KMS-11 (cell line): ENCODE measurements around the gene SERTAD4.

Experiments used
- H2AFZ ChIP-seq: fragments of 200-600 bp; sonication (generic); 2 replicates; pipeline ENCODE4 v1.6.1; 2016; ENCODE audit warnings: antibody characterized with exemption, mixed run types, low read depth
- H3K27ac ChIP-seq: fragments of 200-600 bp; sonication (generic); 2 replicates; pipeline ENCODE4 v1.6.1; 2016; ENCODE audit warnings: mild to moderate bottlenecking, mixed run types
- H3K27me3 ChIP-seq: fragments of 200-600 bp; sonication (generic); 2 replicates; pipeline ENCODE4 v1.6.1; 2017; ENCODE audit warnings: mild to moderate bottlenecking, low read depth, mixed run types, moderate library complexity; ENCODE audit not compliant: insufficient read depth
- H3K36me3 ChIP-seq: fragments of 200-600 bp; sonication (generic); 2 replicates; pipeline ENCODE4 v1.6.1; 2017; ENCODE audit warnings: mild to moderate bottlenecking, mixed run types; ENCODE audit not compliant: insufficient read depth
- H3K4me1 ChIP-seq: fragments of 200-600 bp; sonication (generic); 2 replicates; pipeline ENCODE4 v1.6.1; 2016; ENCODE audit warnings: mild to moderate bottlenecking, low read depth, mixed run types; ENCODE audit not compliant: poor library complexity, severe bottlenecking
- H3K4me2 ChIP-seq: fragments of 200-600 bp; sonication (generic); 2 replicates; pipeline ENCODE4 v1.7.0; 2016; ENCODE audit warnings: mild to moderate bottlenecking, mixed run types
- H3K4me3 ChIP-seq: fragments of 200-600 bp; sonication (generic); IDR thresholded peaks from 2 replicates; pipeline ENCODE4 v1.6.1; 2017; ENCODE audit warnings: low read depth, low read length, mixed read lengths; ENCODE audit not compliant: insufficient read depth
- H3K79me2 ChIP-seq: fragments of 200-600 bp; sonication (generic); 2 replicates; pipeline ENCODE4 v1.6.1; 2016; ENCODE audit warnings: low read depth, mixed run types; ENCODE audit not compliant: insufficient read depth
- H3K9ac ChIP-seq: fragments of 200-600 bp; sonication (generic); 2 replicates; pipeline ENCODE4 v1.6.1; 2016; ENCODE audit warnings: mild to moderate bottlenecking, mixed run types
- H4K20me1 ChIP-seq: fragments of 200-600 bp; sonication (generic); 2 replicates; pipeline ENCODE4 v1.6.1; 2016; ENCODE audit warnings: mild to moderate bottlenecking, mixed run types; ENCODE audit not compliant: insufficient read depth
- CTCF ChIP-seq: fragments of 200-600 bp; sonication (generic); conservative IDR thresholded peaks from 2 replicates; pipeline ENCODE4 v1.6.1; 2017; ENCODE audit warnings: low read depth, mild to moderate bottlenecking, antibody characterized with exemption, low read length, moderate library complexity, mixed read lengths

The SERTAD4 gene

GRCh38 chr1:210257698-210258529, 25.3 kb downstream of the SERTAD4 start:
- Histone ChIP-seq H4K20me1 (no peaks in the 10 kb centered on the region), H3K79me2 (no peaks in the 10 kb centered on the region), H2AFZ (no peak overlapping the region), H3K27me3 (no peaks in the 10 kb centered on the region), H3K27ac (no peak overlapping the region), H3K4me2 (no peak overlapping the region), H3K4me3 (no peak overlapping the region), H3K9ac (no peak overlapping the region), H3K4me1 (no peaks in the 10 kb centered on the region), H3K36me3 (no peaks in the 10 kb centered on the region)
- no peak for TF ChIP-seq CTCF

- no peak overlapping the region for H3K27ac ChIP-seq
Observed at GRCh38 chr1:210259561-210259960, 27.0 kb downstream of the SERTAD4 start.

GRCh38 chr1:210260096-210260495, 27.5 kb downstream of the SERTAD4 start:
- H3K9ac ChIP-seq = no peak overlapping the region
- TF ChIP-seq CTCF = no peak
- H3K4me1 ChIP-seq = no peaks in the 10 kb centered on the region
- no peak overlapping the region for H2AFZ ChIP-seq
- H3K4me3 ChIP-seq = no peak overlapping the region
- no peaks in the 10 kb centered on the region for H3K79me2 ChIP-seq
- H3K27me3 ChIP-seq = no peaks in the 10 kb centered on the region
- no peaks in the 10 kb centered on the region for H3K36me3 ChIP-seq
- H3K27ac ChIP-seq = no peak overlapping the region
- H4K20me1 ChIP-seq = no peaks in the 10 kb centered on the region
- no peak overlapping the region for H3K4me2 ChIP-seq

More at GRCh38 chr1:210259561-210259960, 27.0 kb downstream of the SERTAD4 start:
- Histone ChIP-seq H3K4me2 (no peak overlapping the region), H3K27me3 (no peaks in the 10 kb centered on the region), H3K36me3 (no peaks in the 10 kb centered on the region), H4K20me1 (no peaks in the 10 kb centered on the region), H2AFZ (no peak overlapping the region; the same call in 1 of the 2 replicates), H3K4me1 (no peaks in the 10 kb centered on the region), H3K9ac (no peak overlapping the region), H3K79me2 (no peaks in the 10 kb centered on the region), H3K4me3 (no peak overlapping the region)
- no peak for TF ChIP-seq CTCF

GRCh38 chr1:210262167-210262896, 29.7 kb downstream of the SERTAD4 start:
- H3K4me3 ChIP-seq = no peak overlapping the region
- H4K20me1 ChIP-seq = no peaks in the 10 kb centered on the region
- H3K4me1 ChIP-seq = no peaks in the 10 kb centered on the region
- H3K36me3 ChIP-seq = no peaks in the 10 kb centered on the region
- H3K4me2 ChIP-seq = no peak overlapping the region
- H3K9ac ChIP-seq = no peak overlapping the region
- no peak for TF ChIP-seq CTCF
- no peak overlapping the region for H3K27ac ChIP-seq
- H3K27me3 ChIP-seq = no peaks in the 10 kb centered on the region
- no peaks in the 10 kb centered on the region for H3K79me2 ChIP-seq
- H2AFZ ChIP-seq = no peak overlapping the region
